ENCODE results near the gene GFER.

Gene GFER

DNA sequence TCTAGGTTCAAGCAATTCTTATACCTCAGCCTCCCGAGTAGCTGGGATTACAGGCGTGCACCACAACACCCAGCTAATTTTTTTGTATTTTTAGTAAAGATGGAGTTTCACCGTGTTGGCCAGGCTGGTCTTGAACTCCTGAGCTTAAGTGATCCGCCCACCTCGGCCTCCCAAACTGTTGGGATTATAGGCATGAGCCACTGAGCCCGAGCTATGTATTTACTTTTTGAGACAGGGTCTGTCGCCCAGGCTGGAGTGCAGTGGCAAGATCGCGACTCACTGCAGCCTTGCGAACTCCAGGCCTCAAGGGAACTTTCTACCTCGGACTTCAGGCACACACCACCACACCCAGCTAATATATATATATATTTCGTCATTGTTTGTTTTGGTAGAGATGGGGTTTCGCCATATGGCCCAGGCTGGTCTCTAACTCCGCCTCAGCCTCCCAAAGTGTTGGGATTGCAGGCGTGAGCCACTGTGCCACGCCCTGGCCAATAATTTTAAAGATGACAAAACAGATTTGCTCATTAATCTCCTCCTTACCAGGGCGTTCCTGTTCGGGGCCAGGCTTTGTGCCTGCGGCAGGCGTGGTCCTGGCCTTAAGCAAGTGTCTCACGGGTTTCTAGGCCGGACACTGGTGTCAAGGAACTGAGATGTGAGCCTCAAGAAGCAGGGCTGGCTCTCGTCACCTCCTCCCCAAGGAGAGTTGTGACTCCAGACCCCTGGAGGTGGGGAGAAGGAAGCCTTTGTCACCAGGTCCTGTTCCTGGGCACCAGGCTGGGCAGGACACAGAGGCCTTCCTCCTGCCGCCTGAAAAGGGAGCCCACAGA is 31.3 kb downstream of the GFER start:
- no CpG with 5 or more reads among the region's 24 CpGs for WGBS (ENCODE audit: extremely low coverage, insufficient coverage, low lambda C conversion rate)
- Histone ChIP-seq H3K4me2 (ENCODE audit: low read length) (no peak overlapping the region), H3K23ac (ENCODE audit: low read length) (no peak overlapping the region), H2BK15ac (replicated peaks; ENCODE audit: low read depth) (no peak overlapping the region), H3K4me3 (ENCODE audit: low read length) (no peak overlapping the region), H3K27me3 (ENCODE audit: insufficient read depth, low read length, poor library complexity) (peaks cover 9% of the 10 kb centered on the region), H2BK5ac (ENCODE audit: low read length) (no peak overlapping the region), H3K79me2 (ENCODE audit: control insufficient read depth, insufficient read depth, low read length) (no peaks in the 10 kb centered on the region), H2AK5ac (ENCODE audit: low read length) (no peak overlapping the region), H3K4me1 (ENCODE audit: control insufficient read depth, low read depth, low read length) (peaks cover 2% of the 10 kb centered on the region), H3K27ac (ENCODE audit: low read depth, low read length) (no peak overlapping the region), H3K79me1 (ENCODE audit: low read length) (peaks cover 2% of the 10 kb centered on the region), H4K5ac (ENCODE audit: low read length) (no peak overlapping the region), H3K18ac (ENCODE audit: low read length) (no peak overlapping the region), H3K4ac (ENCODE audit: low read depth, low read length) (no peak overlapping the region), H2BK120ac (ENCODE audit: low read depth, low read length) (no peak overlapping the region), H3K9ac (ENCODE audit: low read length) (no peak overlapping the region), H3K36me3 (ENCODE audit: control insufficient read depth, insufficient read depth, low read length) (no peaks in the 10 kb centered on the region), H4K8ac (ENCODE audit: low read depth, low read length) (no peak overlapping the region), H3K56ac (ENCODE audit: low read length) (no peak overlapping the region)
- no peak for DNase-seq

DNA sequence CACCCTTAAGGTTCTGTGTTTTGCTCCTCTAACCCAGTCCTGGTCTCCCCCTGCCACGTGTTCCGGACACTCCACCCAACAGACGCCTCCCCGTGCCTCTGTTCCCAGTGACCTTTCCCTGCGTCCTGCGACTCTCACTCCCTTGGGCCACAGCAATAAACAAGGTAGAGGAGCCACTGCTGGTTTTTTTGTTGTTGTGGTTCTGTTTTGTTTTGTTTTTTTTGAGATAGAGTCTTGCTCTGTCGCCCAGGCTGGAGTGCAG is 31.9 kb downstream of the GFER start:
- H3K79me1 ChIP-seq (ENCODE audit: low read length) = no peaks in the 10 kb centered on the region
- H3K9ac ChIP-seq (ENCODE audit: low read length) = no peak overlapping the region
- no peak overlapping the region for H3K18ac ChIP-seq (ENCODE audit: low read length)
- H3K4me3 ChIP-seq (ENCODE audit: low read length) = no peak overlapping the region
- H2BK120ac ChIP-seq (ENCODE audit: low read depth, low read length) = no peak overlapping the region
- H3K56ac ChIP-seq (ENCODE audit: low read length) = no peak overlapping the region
- no peak overlapping the region for H3K23ac ChIP-seq (ENCODE audit: low read length)
- peaks cover 14% of the 10 kb centered on the region for H3K27me3 ChIP-seq (ENCODE audit: insufficient read depth, low read length, poor library complexity)
- H2BK15ac ChIP-seq (replicated peaks; ENCODE audit: low read depth) = no peak overlapping the region
- H2AK5ac ChIP-seq (ENCODE audit: low read length) = no peak overlapping the region
- H3K4me1 ChIP-seq (ENCODE audit: control insufficient read depth, low read depth, low read length) = no peaks in the 10 kb centered on the region
- no peak overlapping the region for H2BK5ac ChIP-seq (ENCODE audit: low read length)
- H3K4ac ChIP-seq (ENCODE audit: low read depth, low read length) = no peak overlapping the region
- no peak overlapping the region for H4K8ac ChIP-seq (ENCODE audit: low read depth, low read length)
- no peak overlapping the region for H3K4me2 ChIP-seq (ENCODE audit: low read length)
- WGBS (ENCODE audit: extremely low coverage, insufficient coverage, low lambda C conversion rate) = no CpG with 5 or more reads among the region's 7 CpGs
- no peak overlapping the region for H4K5ac ChIP-seq (ENCODE audit: low read length)
- no peaks in the 10 kb centered on the region for H3K79me2 ChIP-seq (ENCODE audit: control insufficient read depth, insufficient read depth, low read length)
- H3K27ac ChIP-seq (ENCODE audit: low read depth, low read length) = no peak overlapping the region
- no peak for DNase-seq
- H3K36me3 ChIP-seq (ENCODE audit: control insufficient read depth, insufficient read depth, low read length) = no peaks in the 10 kb centered on the region

DNA sequence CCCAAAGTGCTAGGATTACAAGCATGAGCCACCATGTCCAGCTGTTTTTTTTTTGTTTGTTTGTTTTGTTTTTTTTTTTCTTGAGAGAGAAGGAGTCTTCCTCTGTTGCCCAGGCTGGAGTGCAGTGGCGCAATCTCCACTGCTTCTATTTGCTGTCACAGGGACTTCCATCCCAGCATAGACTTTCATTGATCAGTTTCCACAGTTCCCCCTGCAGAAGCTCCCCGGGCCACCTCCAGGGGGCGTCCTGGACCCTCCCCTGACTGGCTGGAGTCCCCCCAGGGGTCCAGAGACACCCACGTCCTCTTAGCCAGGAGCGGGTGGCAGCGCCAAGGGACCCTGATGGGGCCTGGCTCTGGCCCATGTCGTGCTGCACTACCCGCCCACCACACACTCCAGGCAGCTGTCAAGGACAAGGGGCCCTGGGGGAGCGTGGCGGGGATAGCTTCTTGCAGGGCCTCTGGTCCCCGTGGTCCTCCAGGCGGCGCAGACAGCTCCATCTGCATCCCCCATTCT is 32.5 kb downstream of the GFER start:
- Histone ChIP-seq H3K4ac (ENCODE audit: low read depth, low read length) (no peak overlapping the region), H3K9ac (ENCODE audit: low read length) (no peak overlapping the region), H2BK5ac (ENCODE audit: low read length) (no peak overlapping the region), H3K36me3 (ENCODE audit: control insufficient read depth, insufficient read depth, low read length) (no peaks in the 10 kb centered on the region), H4K5ac (ENCODE audit: low read length) (no peak overlapping the region), H2AK5ac (ENCODE audit: low read length) (no peak overlapping the region), H3K4me3 (ENCODE audit: low read length) (no peak overlapping the region), H3K27ac (ENCODE audit: low read depth, low read length) (no peak overlapping the region), H3K4me2 (ENCODE audit: low read length) (no peak overlapping the region), H2BK15ac (replicated peaks; ENCODE audit: low read depth) (no peak overlapping the region), H3K79me2 (ENCODE audit: control insufficient read depth, insufficient read depth, low read length) (no peaks in the 10 kb centered on the region), H3K18ac (ENCODE audit: low read length) (no peak overlapping the region), H3K56ac (ENCODE audit: low read length) (no peak overlapping the region), H3K27me3 (ENCODE audit: insufficient read depth, low read length, poor library complexity) (peaks cover 14% of the 10 kb centered on the region), H2BK120ac (ENCODE audit: low read depth, low read length) (no peak overlapping the region), H3K23ac (ENCODE audit: low read length) (no peak overlapping the region), H4K8ac (ENCODE audit: low read depth, low read length) (no peak overlapping the region), H3K4me1 (ENCODE audit: control insufficient read depth, low read depth, low read length) (no peaks in the 10 kb centered on the region), H3K79me1 (ENCODE audit: low read length) (no peaks in the 10 kb centered on the region)
- peak; percentile 30 for DNase-seq
- WGBS (ENCODE audit: extremely low coverage, insufficient coverage, low lambda C conversion rate) = no CpG with 5 or more reads among the region's 13 CpGs

DNA sequence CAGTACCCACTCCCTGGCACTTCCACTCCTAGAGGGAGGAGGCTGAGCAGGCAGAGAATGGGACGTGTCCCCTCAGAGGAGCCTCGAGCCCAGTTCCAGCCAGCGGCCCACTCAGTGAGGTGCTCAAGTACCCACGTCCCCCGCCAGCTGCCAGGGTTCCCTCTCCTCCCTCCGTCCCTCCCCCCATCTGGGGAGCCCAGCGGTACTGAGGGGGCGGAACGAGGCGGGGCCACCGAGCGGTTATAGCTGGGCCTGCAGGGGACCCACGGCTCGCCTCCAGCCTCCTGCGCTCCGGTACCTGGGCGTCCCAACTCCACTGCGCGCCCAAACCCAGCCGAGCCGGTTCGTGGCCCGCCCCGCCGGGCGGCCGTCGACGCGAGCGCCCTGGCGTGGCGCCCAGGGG is 35.5 kb downstream of the GFER start, which contains the start of gene NPW:
TSS of gene NPW (plus strand) at position 268 of the 403 bp plus-strand sequence.
- no peaks in the 10 kb centered on the region for H3K36me3 ChIP-seq (ENCODE audit: control insufficient read depth, insufficient read depth, low read length)
- H4K8ac ChIP-seq (ENCODE audit: low read depth, low read length) = no peak within 1 kb of the TSS
- DNase-seq = no peak
- H3K4me2 ChIP-seq (ENCODE audit: low read length) = peak within 1 kb of the TSS; percentile 59
- H3K4ac ChIP-seq (ENCODE audit: low read depth, low read length) = no peak within 1 kb of the TSS
- peak within 1 kb of the TSS; percentile 45 for H3K9ac ChIP-seq (ENCODE audit: low read length)
- peak within 1 kb of the TSS; percentile 80 for H3K56ac ChIP-seq (ENCODE audit: low read length)
- H3K27ac ChIP-seq (ENCODE audit: low read depth, low read length) = no peak within 1 kb of the TSS
- no peaks in the 10 kb centered on the region for H3K4me1 ChIP-seq (ENCODE audit: control insufficient read depth, low read depth, low read length)
- H4K5ac ChIP-seq (ENCODE audit: low read length) = no peak within 1 kb of the TSS
- no peak within 1 kb of the TSS for H3K23ac ChIP-seq (ENCODE audit: low read length)
- no CpG with 5 or more reads among the region's 33 CpGs for WGBS (ENCODE audit: extremely low coverage, insufficient coverage, low lambda C conversion rate)
- H2BK15ac ChIP-seq (replicated peaks; ENCODE audit: low read depth) = no peak within 1 kb of the TSS
- peaks cover 14% of the 10 kb centered on the region for H3K27me3 ChIP-seq (ENCODE audit: insufficient read depth, low read length, poor library complexity)
- no peak within 1 kb of the TSS for H2BK120ac ChIP-seq (ENCODE audit: low read depth, low read length)
- no peak within 1 kb of the TSS for H3K18ac ChIP-seq (ENCODE audit: low read length)
- no peak within 1 kb of the TSS for H2AK5ac ChIP-seq (ENCODE audit: low read length)
- no peaks in the 10 kb centered on the region for H3K79me1 ChIP-seq (ENCODE audit: low read length)
- no peak within 1 kb of the TSS for H2BK5ac ChIP-seq (ENCODE audit: low read length)
- no peaks in the 10 kb centered on the region for H3K79me2 ChIP-seq (ENCODE audit: control insufficient read depth, insufficient read depth, low read length)
- H3K4me3 ChIP-seq (ENCODE audit: low read length) = no peak within 1 kb of the TSS

DNA sequence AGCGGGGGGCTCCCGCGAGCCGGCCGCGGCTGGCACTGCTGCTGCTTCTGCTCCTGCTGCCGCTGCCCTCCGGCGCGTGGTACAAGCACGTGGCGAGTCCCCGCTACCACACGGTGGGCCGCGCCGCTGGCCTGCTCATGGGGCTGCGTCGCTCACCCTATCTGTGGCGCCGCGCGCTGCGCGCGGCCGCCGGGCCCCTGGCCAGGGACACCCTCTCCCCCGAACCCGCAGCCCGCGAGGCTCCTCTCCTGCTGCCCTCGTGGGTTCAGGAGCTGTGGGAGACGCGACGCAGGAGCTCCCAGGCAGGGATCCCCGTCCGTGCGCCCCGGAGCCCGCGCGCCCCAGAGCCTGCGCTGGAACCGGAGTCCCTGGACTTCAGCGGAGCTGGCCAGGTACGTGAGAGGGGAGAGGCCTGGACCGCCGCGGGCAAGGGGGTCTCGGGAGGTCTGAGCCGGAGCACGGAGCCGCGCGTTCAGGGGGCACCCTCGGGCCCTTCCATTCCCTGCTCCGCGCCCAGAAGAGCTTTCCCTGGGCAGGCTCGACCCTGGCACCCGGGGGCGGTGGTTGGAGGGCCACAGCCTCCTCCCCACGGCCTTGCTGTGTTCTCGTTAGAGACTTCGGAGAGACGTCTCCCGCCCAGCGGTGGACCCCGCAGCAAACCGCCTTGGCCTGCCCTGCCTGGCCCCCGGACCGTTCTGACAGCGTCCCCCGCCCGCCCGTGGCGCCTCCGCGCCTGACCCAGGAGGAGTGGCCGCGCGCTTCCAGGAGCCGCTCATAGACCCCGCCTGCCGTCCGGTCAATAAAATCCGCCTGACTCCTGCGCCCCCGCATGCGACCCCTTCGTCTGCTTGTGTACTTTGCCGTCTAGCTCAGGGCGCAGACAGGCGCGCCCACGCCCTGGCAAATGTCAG is 36.2 kb downstream of the GFER start:
- Histone ChIP-seq H3K27me3 (ENCODE audit: insufficient read depth, low read length, poor library complexity) (peaks cover 14% of the 10 kb centered on the region), H3K18ac (ENCODE audit: low read length) (no peak overlapping the region), H3K79me1 (ENCODE audit: low read length) (no peaks in the 10 kb centered on the region), H3K4me2 (ENCODE audit: low read length) (peak overlapping the region; percentile 59), H3K9ac (ENCODE audit: low read length) (peak overlapping the region; percentile 45), H2AK5ac (ENCODE audit: low read length) (no peak overlapping the region), H4K5ac (ENCODE audit: low read length) (no peak overlapping the region), H3K4me1 (ENCODE audit: control insufficient read depth, low read depth, low read length) (no peaks in the 10 kb centered on the region), H3K27ac (ENCODE audit: low read depth, low read length) (no peak overlapping the region), H4K8ac (ENCODE audit: low read depth, low read length) (no peak overlapping the region), H3K36me3 (ENCODE audit: control insufficient read depth, insufficient read depth, low read length) (no peaks in the 10 kb centered on the region), H2BK120ac (ENCODE audit: low read depth, low read length) (no peak overlapping the region), H3K4me3 (ENCODE audit: low read length) (no peak overlapping the region), H2BK5ac (ENCODE audit: low read length) (no peak overlapping the region), H3K79me2 (ENCODE audit: control insufficient read depth, insufficient read depth, low read length) (no peaks in the 10 kb centered on the region), H2BK15ac (replicated peaks; ENCODE audit: low read depth) (no peak overlapping the region), H3K4ac (ENCODE audit: low read depth, low read length) (no peak overlapping the region), H3K56ac (ENCODE audit: low read length) (peak overlapping the region; percentile 80), H3K23ac (ENCODE audit: low read length) (no peak overlapping the region)
- no CpG with 5 or more reads among the region's 96 CpGs for WGBS (ENCODE audit: extremely low coverage, insufficient coverage, low lambda C conversion rate)
- DNase-seq = no peak

Measured in mesendoderm (in vitro differentiated cells).